ENCODE measurements around the gene NUDT13. TPM values are rescaled to one million over a fixed set of nuclear protein-coding genes. Genes with fewer than 3 reads are reported as not detected.

NUDT13 gene
- total RNA-seq (1 to 10 TPM; 1.2 to 3.5 (median 1.5) TPM), polyA plus RNA-seq (1 to 10 TPM; 1.3 to 1.5 TPM), total RNA-seq (2.2 reads per million, percentile 10 among the genes with 10 or more reads in this experiment)

GRCh38 chr10:73110345-73110849, at the start of gene NUDT13:
TSS of gene NUDT13 (plus strand) at chr10:73110455. CDS start at chr10:73114366, 3,911 bp downstream.
- H3K27ac Mint-ChIP-seq = peak within 1 kb of the TSS; percentile 78 to 95 (median 90)
- no peaks in the 10 kb centered on the region for H3K36me3 ChIP-seq (ENCODE audit: control insufficient read depth in 2 of 3, insufficient read depth in 3 of 3, low read length in 3 of 3)
- H3K4me3 ChIP-seq (ENCODE audit: low read length) = peak within 1 kb of the TSS; percentile 55
- peak within 1 kb of the TSS; percentile 71 for H3K27ac ChIP-seq (ENCODE audit: low read depth, low read length)
- ATAC-seq (peak; percentile 96), DNase-seq (peak in 8 of 9 donors; percentile 30 to 59 (median 47))
- no peaks in the 10 kb centered on the region for H3K27me3 Mint-ChIP-seq
- intact Hi-C loops (cut with micrococcal nuclease) = loop anchor here (1.0 to 5.0 kb wide), 3 partner anchors 13 to 142 kb away; partner anchors contain the start of genes ECD (in 1 of the 2), FAM149B1 (in 1 of the 2) and MRPS16 (in 1 of the 2)
- H3K4me1 ChIP-seq (ENCODE audit: control insufficient read depth in 2 of 2, insufficient read depth in 2 of 2, low read length in 2 of 2) = no peaks in the 10 kb centered on the region
- peaks cover 0 to 30% (median 14%) of the 10 kb centered on the region in 5 donors for H3K36me3 Mint-ChIP-seq
- POLR2A ChIA-PET = interaction anchor here (0.6 to 4.4 kb wide), 4 partner anchors 9 to 536 kb away, joined by 4 to 33 read pairs (median 6); partner anchors contain the start of gene P4HA1
- peaks cover 0 to 7% (median 0%) of the 10 kb centered on the region in 11 donors for H3K9me3 Mint-ChIP-seq
- CTCF ChIA-PET = interaction anchor here (0.7 to 1.5 kb wide), 5 partner anchors 13 to 49 kb away, joined by 3 to 10 read pairs (median 4); partner anchors contain the start of gene P4HA1
- no peaks in the 10 kb centered on the region for H3K27me3 ChIP-seq (ENCODE audit: control insufficient read depth in 2 of 2, insufficient read depth in 2 of 2, low read length in 2 of 2)
- no peaks in the 10 kb centered on the region for H3K9me3 ChIP-seq (ENCODE audit: control insufficient read depth in 2 of 3, low read length in 3 of 3)
- peaks cover 3 to 17% (median 14%) of the 10 kb centered on the region in 7 donors for H3K4me1 Mint-ChIP-seq
- peak within 1 kb of the TSS; percentile 76 to 96 (median 94) for H3K4me3 Mint-ChIP-seq

GRCh38 chr10:73060738-73061635, 49.3 kb upstream of the NUDT13 start:
- Mint-ChIP-seq H3K27ac (peak overlapping the region in 1 of 9 donors; percentile 21), H3K27me3 (no peaks in the 10 kb centered on the region), H3K36me3 (peaks cover 0 to 27% (median 14%) of the 10 kb centered on the region in 5 donors), H3K4me3 (no peak overlapping the region), H3K9me3 (no peaks in the 10 kb centered on the region), H3K4me1 (peaks cover 4 to 19% (median 10%) of the 10 kb centered on the region in 7 donors)
- no peaks in the 10 kb centered on the region for H3K27me3 ChIP-seq (ENCODE audit: control insufficient read depth in 2 of 2, insufficient read depth in 2 of 2, low read length in 2 of 2)
- POLR2A ChIA-PET = interaction anchor here (1.1 kb wide), 1 partner anchor 98 kb away, joined by 4 read pairs; no protein-coding TSS in a partner anchor
- CTCF ChIA-PET = interaction anchor here (0.5 to 0.8 kb wide), 2 partner anchors 23 to 91 kb away, joined by 3 to 4 read pairs; no protein-coding TSS in a partner anchor
- intact Hi-C loops (cut with micrococcal nuclease) = loop anchor here (1.0 kb wide), 1 partner anchor 697 kb away; no protein-coding TSS in a partner anchor
- no peak overlapping the region for H3K4me3 ChIP-seq (ENCODE audit: low read length)
- no peaks in the 10 kb centered on the region for H3K36me3 ChIP-seq (ENCODE audit: control insufficient read depth in 2 of 3, insufficient read depth in 3 of 3, low read length in 3 of 3)
- H3K4me1 ChIP-seq (ENCODE audit: control insufficient read depth in 2 of 2, insufficient read depth in 2 of 2, low read length in 2 of 2) = peaks cover 0 to 3% of the 10 kb centered on the region in 2 donors
- DNase-seq = peak in 4 of 9 donors; percentile 4 to 37 (median 12)
- H3K9me3 ChIP-seq (ENCODE audit: control insufficient read depth in 2 of 3, low read length in 3 of 3) = no peaks in the 10 kb centered on the region
- ATAC-seq = peak; percentile 49
- no peak overlapping the region for H3K27ac ChIP-seq (ENCODE audit: low read depth, low read length)

- H3K4me1 Mint-ChIP-seq = peaks cover 4 to 19% (median 10%) of the 10 kb centered on the region in 7 donors
- intact Hi-C loops (cut with micrococcal nuclease) = loop anchor here (1.0 kb wide), 1 partner anchor 697 kb away; no protein-coding TSS in a partner anchor
Observed at GRCh38 chr10:73061743-73062142, 48.5 kb upstream of the NUDT13 start.

GRCh38 chr10:73065441-73065840, 44.8 kb upstream of the NUDT13 start:
- H3K9me3 Mint-ChIP-seq = no peaks in the 10 kb centered on the region
- Histone ChIP-seq H3K4me3 (ENCODE audit: low read length) (no peak overlapping the region), H3K4me1 (ENCODE audit: control insufficient read depth in 2 of 2, insufficient read depth in 2 of 2, low read length in 2 of 2) (peaks cover 0 to under 1% of the 10 kb centered on the region in 2 donors), H3K27me3 (ENCODE audit: control insufficient read depth in 2 of 2, insufficient read depth in 2 of 2, low read length in 2 of 2) (no peaks in the 10 kb centered on the region), H3K36me3 (ENCODE audit: control insufficient read depth in 2 of 3, insufficient read depth in 3 of 3, low read length in 3 of 3) (peaks cover 0 to 16% (median 0%) of the 10 kb centered on the region in 3 experiments), H3K27ac (ENCODE audit: low read depth, low read length) (no peak overlapping the region), H3K9me3 (ENCODE audit: control insufficient read depth in 2 of 3, low read length in 3 of 3) (no peaks in the 10 kb centered on the region)
- DNase-seq (no peak), ATAC-seq (no peak)
- intact Hi-C loops (cut with micrococcal nuclease) = no loop called here
- no peak overlapping the region for H3K4me3 Mint-ChIP-seq
- H3K36me3 Mint-ChIP-seq = peaks cover 6 to 32% (median 12%) of the 10 kb centered on the region in 5 donors
- peaks cover 3 to 10% (median 7%) of the 10 kb centered on the region in 7 donors for H3K4me1 Mint-ChIP-seq
- peak overlapping the region in 1 of 9 donors; percentile 59 for H3K27ac Mint-ChIP-seq
- ChIA-PET POLR2A (no interaction called here), CTCF (no interaction called here)
- no peaks in the 10 kb centered on the region for H3K27me3 Mint-ChIP-seq

More at GRCh38 chr10:73061743-73062142, 48.5 kb upstream of the NUDT13 start:
- no peaks in the 10 kb centered on the region for H3K27me3 ChIP-seq (ENCODE audit: control insufficient read depth in 2 of 2, insufficient read depth in 2 of 2, low read length in 2 of 2)
- no peaks in the 10 kb centered on the region for H3K9me3 ChIP-seq (ENCODE audit: control insufficient read depth in 2 of 3, low read length in 3 of 3)
- H3K27ac ChIP-seq (ENCODE audit: low read depth, low read length) = no peak overlapping the region
- ChIA-PET CTCF (interaction anchor here (0.8 kb wide), 1 partner anchor 24 kb away, joined by 4 read pairs; no protein-coding TSS in a partner anchor), POLR2A (interaction anchor here (1.1 kb wide), 1 partner anchor 97 kb away, joined by 4 read pairs; no protein-coding TSS in a partner anchor)
- H3K36me3 Mint-ChIP-seq = peaks cover 0 to 27% (median 14%) of the 10 kb centered on the region in 5 donors
- no peak overlapping the region for H3K4me3 ChIP-seq (ENCODE audit: low read length)
- no peak for DNase-seq
- no peak overlapping the region for H3K27ac Mint-ChIP-seq
- no peaks in the 10 kb centered on the region for H3K36me3 ChIP-seq (ENCODE audit: control insufficient read depth in 2 of 3, insufficient read depth in 3 of 3, low read length in 3 of 3)
- peaks cover 0 to 3% of the 10 kb centered on the region in 2 donors for H3K4me1 ChIP-seq (ENCODE audit: control insufficient read depth in 2 of 2, insufficient read depth in 2 of 2, low read length in 2 of 2)
- H3K4me3 Mint-ChIP-seq = no peak overlapping the region
- H3K9me3 Mint-ChIP-seq = no peaks in the 10 kb centered on the region
- ATAC-seq = no peak
- no peaks in the 10 kb centered on the region for H3K27me3 Mint-ChIP-seq

- H3K36me3 Mint-ChIP-seq = peaks cover 3 to 31% (median 20%) of the 10 kb centered on the region in 5 donors
- peak overlapping the region in 1 of 9 donors; percentile 70 for H3K27ac Mint-ChIP-seq
- no peaks in the 10 kb centered on the region for H3K9me3 Mint-ChIP-seq
- Histone ChIP-seq H3K4me3 (ENCODE audit: low read length) (no peak overlapping the region), H3K4me1 (ENCODE audit: control insufficient read depth in 2 of 2, insufficient read depth in 2 of 2, low read length in 2 of 2) (no peaks in the 10 kb centered on the region), H3K27me3 (ENCODE audit: control insufficient read depth in 2 of 2, insufficient read depth in 2 of 2, low read length in 2 of 2) (no peaks in the 10 kb centered on the region), H3K36me3 (ENCODE audit: control insufficient read depth in 2 of 3, insufficient read depth in 3 of 3, low read length in 3 of 3) (peaks cover 0 to 6% (median 4%) of the 10 kb centered on the region in 3 experiments), H3K27ac (ENCODE audit: low read depth, low read length) (no peak overlapping the region), H3K9me3 (ENCODE audit: control insufficient read depth in 2 of 3, low read length in 3 of 3) (no peaks in the 10 kb centered on the region)
- intact Hi-C loops (cut with micrococcal nuclease) = no loop called here
- ChIA-PET CTCF (no interaction called here), POLR2A (no interaction called here)
- no peak for DNase-seq
- H3K27me3 Mint-ChIP-seq = no peaks in the 10 kb centered on the region
- no peak for ATAC-seq
- H3K4me3 Mint-ChIP-seq = no peak overlapping the region
- peaks cover 0 to 20% (median 8%) of the 10 kb centered on the region in 7 donors for H3K4me1 Mint-ChIP-seq
Observed at GRCh38 chr10:73073627-73074026, 36.6 kb upstream of the NUDT13 start.

GRCh38 chr10:73075829-73076228, 34.4 kb upstream of the NUDT13 start:
- no peaks in the 10 kb centered on the region for H3K9me3 Mint-ChIP-seq
- H3K4me1 ChIP-seq (ENCODE audit: control insufficient read depth in 2 of 2, insufficient read depth in 2 of 2, low read length in 2 of 2) = no peaks in the 10 kb centered on the region
- no peaks in the 10 kb centered on the region for H3K27me3 ChIP-seq (ENCODE audit: control insufficient read depth in 2 of 2, insufficient read depth in 2 of 2, low read length in 2 of 2)
- H3K9me3 ChIP-seq (ENCODE audit: control insufficient read depth in 2 of 3, low read length in 3 of 3) = no peaks in the 10 kb centered on the region
- DNase-seq (no peak), ATAC-seq (no peak)
- H3K36me3 Mint-ChIP-seq = peaks cover 3 to 25% (median 15%) of the 10 kb centered on the region in 5 donors
- H3K4me3 Mint-ChIP-seq = no peak overlapping the region
- no peak overlapping the region for H3K4me3 ChIP-seq (ENCODE audit: low read length)
- no peak overlapping the region for H3K27ac ChIP-seq (ENCODE audit: low read depth, low read length)
- H3K36me3 ChIP-seq (ENCODE audit: control insufficient read depth in 2 of 3, insufficient read depth in 3 of 3, low read length in 3 of 3) = peaks cover 0 to 6% (median 0%) of the 10 kb centered on the region in 3 experiments
- peaks cover 3 to 29% (median 8%) of the 10 kb centered on the region in 7 donors for H3K4me1 Mint-ChIP-seq
- H3K27ac Mint-ChIP-seq = no peak overlapping the region
- intact Hi-C loops (cut with micrococcal nuclease) = loop anchor here in 1 of 2 donors (2.0 kb wide), 1 partner anchor 19 kb away; no protein-coding TSS in a partner anchor
- no peaks in the 10 kb centered on the region for H3K27me3 Mint-ChIP-seq
- POLR2A ChIA-PET = no interaction called here
- CTCF ChIA-PET = interaction anchor here (0.7 kb wide), 1 partner anchor 673 kb away, joined by 3 read pairs; no protein-coding TSS in a partner anchor
